Forelimb muscle (tissue), 1 donor: ENCODE data around the gene PPP1R11. TPM values are rescaled to one million over a fixed set of nuclear protein-coding genes. Genes with fewer than 3 reads are reported as not detected.

ENCODE experiments used
- polyA plus RNA-seq: library from polyadenylated mRNA; unstranded; fragments of 120-200 nt; gene quantifications from one replicate; pipeline ENCODE4 v1.2.1, GENCODE V29; 2013; ENCODE audit not compliant: insufficient read length

Gene PPP1R11
- polyA plus RNA-seq, 1 donor, result 28.0 TPM

Other genes with a start within 250 kb of the PPP1R11 start
- gene HLA-G, start 239.4 kb upstream of the PPP1R11 start, polyA plus RNA-seq, result 3.3 TPM
- gene HLA-A, start 124.7 kb upstream of the PPP1R11 start, polyA plus RNA-seq, result 98.6 TPM
- gene POLR1H, start 5.9 kb upstream of the PPP1R11 start, polyA plus RNA-seq, result 19.9 TPM
- gene RNF39, start 8.6 kb downstream of the PPP1R11 start, polyA plus RNA-seq, result 0.75 TPM
- not detected for gene TRIM31, start 45.9 kb downstream of the PPP1R11 start, polyA plus RNA-seq
- not detected for gene TRIM40, start 68.9 kb downstream of the PPP1R11 start, polyA plus RNA-seq
- gene TRIM10, start 94.0 kb downstream of the PPP1R11 start, polyA plus RNA-seq, result 0.48 TPM
- gene TRIM15, start 96.3 kb downstream of the PPP1R11 start, polyA plus RNA-seq, result not detected
- gene TRIM26, start 146.2 kb downstream of the PPP1R11 start, polyA plus RNA-seq, result 16.2 TPM